Measurements from ENCODE around the gene GRIP1.

The GRIP1 gene

GRCh38 chr12:66493819-66494218, 185.1 kb downstream of the GRIP1 start:
- DNase-seq (ENCODE audit: extremely low spot score, insufficient read length, low read depth) = no peak
- no peak for FAIRE-seq

GRCh38 chr12:66491853-66492252, 187.0 kb downstream of the GRIP1 start:
- no peak for DNase-seq (ENCODE audit: extremely low spot score, insufficient read length, low read depth)

GRCh38 chr12:66482351-66483203, 196.3 kb downstream of the GRIP1 start:
- DNase-seq (ENCODE audit: extremely low spot score, insufficient read length, low read depth) = no peak
- FAIRE-seq = no peak

More at GRCh38 chr12:66491853-66492252, 187.0 kb downstream of the GRIP1 start:
- no peak for FAIRE-seq

DNA sequence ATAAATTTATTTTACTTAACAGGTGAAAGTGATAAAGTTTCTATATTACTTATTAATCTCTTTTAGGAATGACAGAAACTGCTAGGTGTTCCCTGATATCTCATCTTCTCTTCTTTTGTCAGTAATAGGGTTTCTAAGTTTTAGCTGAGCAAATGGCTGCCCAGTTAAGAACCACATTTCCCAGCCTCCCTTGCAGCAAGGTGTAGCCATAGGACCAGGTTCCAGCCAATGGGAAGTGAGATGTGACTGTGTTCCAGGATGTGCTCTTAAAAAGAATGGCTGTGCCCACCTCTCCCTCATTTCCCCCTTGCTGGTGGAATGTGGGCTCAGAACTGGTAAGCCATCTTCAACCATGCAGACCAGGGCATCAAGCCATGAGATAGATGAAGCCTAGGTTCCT, 210.9 kb downstream of the GRIP1 start:
- FAIRE-seq (no peak), DNase-seq (ENCODE audit: extremely low spot score, insufficient read length, low read depth) (no peak)

GRCh38 chr12:66461331-66461730, 217.5 kb downstream of the GRIP1 start:
- DNase-seq (ENCODE audit: extremely low spot score, insufficient read length, low read depth) (no peak), FAIRE-seq (no peak)

DNA sequence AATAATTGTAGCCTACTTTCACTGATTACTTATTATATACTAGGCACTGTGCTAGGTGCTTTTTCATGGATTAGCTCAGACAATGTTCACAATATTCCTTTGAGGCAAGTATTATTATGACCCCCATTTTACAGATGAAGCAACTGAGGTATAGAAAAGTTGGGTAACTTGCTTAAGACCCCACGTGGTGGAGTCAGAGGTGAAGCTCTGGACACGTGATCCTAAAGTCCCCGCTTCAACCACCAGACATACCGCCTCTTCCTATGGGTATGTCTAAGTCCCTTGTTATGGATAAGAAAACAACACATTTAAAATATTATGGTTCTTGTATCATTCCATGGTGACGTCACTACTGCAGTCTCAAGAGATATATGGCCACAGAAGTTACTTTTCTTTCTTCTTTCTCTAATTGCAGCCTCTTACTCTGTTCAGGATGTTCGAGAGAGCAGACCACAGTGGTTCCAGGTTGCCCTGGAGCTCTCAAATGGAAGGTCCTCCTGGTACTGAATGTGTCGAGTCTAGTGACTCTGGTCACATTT, 218.9 kb downstream of the GRIP1 start:
- DNase-seq (ENCODE audit: extremely low spot score, insufficient read length, low read depth) = no peak
- FAIRE-seq = no peak

GRCh38 chr12:66456612-66457011, 222.3 kb downstream of the GRIP1 start:
- no peak for DNase-seq (ENCODE audit: extremely low spot score, insufficient read length, low read depth)
- no peak for FAIRE-seq

- DNase-seq (ENCODE audit: extremely low spot score, insufficient read length, low read depth) (no peak), FAIRE-seq (no peak)
Measured at GRCh38 chr12:66453844-66454243, 225.0 kb downstream of the GRIP1 start.

DNA sequence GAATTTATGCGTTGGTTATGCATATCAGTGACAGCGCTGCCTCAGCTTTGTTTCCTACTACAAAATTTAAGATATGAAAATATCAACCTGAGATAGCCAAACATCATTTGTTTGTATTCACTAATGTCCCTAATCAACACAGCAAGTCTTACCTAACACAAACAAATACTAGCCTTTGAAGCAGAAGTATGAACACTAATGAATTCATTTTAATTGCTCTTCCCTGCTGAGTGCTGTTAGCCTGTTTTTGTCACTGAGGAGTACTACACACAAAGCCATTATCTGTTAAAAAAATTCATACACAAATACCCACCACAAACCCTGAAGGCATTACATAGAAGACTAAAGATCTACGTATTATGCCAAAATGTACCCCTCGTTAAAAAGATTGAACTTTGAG, 225.8 kb downstream of the GRIP1 start:
- no peak for FAIRE-seq

GRCh38 chr12:66449531-66449930, 229.3 kb downstream of the GRIP1 start:
- no peak for DNase-seq (ENCODE audit: extremely low spot score, insufficient read length, low read depth)
- no peak for FAIRE-seq

More for the DNA sequence above, 225.8 kb downstream of the GRIP1 start:
- no peak for DNase-seq (ENCODE audit: extremely low spot score, insufficient read length, low read depth)

- DNase-seq (ENCODE audit: extremely low spot score, insufficient read length, low read depth) (no peak), FAIRE-seq (no peak)
Measured at GRCh38 chr12:66447643-66448042, 231.2 kb downstream of the GRIP1 start.

DNA sequence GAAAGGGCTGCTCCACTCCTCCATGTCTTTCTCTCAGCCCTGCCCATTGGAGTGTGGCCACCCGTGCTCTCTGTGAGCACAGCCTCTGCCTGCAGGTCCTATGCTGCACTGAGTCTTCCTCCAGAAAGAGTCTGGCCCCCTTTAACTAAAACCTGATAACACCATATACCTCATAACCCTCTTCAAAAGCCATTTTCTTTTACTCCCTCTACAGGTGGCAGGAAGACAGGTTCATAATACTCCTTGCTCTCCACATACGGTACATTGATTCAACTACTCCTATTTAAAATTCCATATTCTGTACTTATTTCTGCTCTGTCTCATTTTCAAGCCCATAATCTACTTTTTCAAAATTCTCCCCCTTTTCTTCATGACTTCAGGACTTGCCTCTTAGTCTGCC, 232.6 kb downstream of the GRIP1 start:
- no peak for DNase-seq (ENCODE audit: extremely low spot score, insufficient read length, low read depth)
- no peak for FAIRE-seq

DNA sequence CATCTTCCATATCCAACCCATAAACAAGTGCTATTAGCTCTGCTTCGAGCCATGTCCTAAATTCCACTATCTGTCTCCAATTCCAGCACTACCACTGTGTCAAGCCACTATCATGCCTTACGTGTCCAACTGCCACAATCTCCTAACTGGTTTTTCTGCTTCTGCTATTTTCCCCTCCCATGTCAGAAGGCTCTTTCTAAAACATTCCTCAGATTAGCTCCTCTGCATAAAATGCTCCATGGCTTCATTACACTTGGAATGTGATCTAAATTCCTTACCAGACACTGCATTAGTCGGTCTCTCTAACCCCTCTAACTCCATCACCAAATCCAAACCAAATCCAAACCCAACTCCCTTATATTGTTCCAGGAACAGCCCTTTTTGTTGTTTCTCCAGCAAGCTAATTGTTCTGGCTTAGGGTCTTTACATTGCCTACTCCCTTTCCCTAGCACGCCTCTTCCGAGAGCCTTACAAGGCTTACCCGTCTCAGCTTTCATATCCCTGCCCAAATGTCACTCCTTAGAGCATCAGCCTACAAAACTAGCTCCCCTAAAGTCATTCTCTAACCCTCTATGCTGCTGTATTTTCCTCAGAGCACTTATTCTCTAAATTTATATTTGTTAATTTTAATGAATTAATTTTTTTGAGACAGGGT, 236.8 kb downstream of the GRIP1 start:
- no peak for FAIRE-seq
- no peak for DNase-seq (ENCODE audit: extremely low spot score, insufficient read length, low read depth)

GRCh38 chr12:66438601-66439000, 240.3 kb downstream of the GRIP1 start:
- no peak for DNase-seq (ENCODE audit: extremely low spot score, insufficient read length, low read depth)
- no peak for FAIRE-seq

- DNase-seq (ENCODE audit: extremely low spot score, insufficient read length, low read depth) = no peak
- no peak for FAIRE-seq
Measured at GRCh38 chr12:66430106-66430505, 248.8 kb downstream of the GRIP1 start.

- no peak for FAIRE-seq
Measured at GRCh38 chr12:66428870-66429269, 250.0 kb downstream of the GRIP1 start.

DNA sequence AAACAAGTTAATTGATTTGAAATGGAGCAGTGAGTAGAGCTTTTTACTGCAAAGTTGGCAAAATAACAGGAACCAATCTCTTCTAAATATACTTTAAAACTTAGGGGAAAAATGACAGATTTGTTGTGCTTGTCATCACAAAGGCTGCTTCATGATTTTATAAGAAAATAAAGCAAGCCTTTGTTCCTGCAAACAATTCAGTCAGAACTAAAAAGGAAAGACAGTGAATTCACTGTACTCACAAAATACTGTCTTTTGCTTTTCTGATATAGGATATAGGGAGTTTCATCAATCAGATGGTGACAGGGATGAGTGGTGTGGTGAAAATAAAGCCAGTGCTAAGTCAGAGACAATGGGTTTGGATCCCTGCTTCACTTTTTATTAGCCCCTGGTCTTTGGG, 250.6 kb downstream of the GRIP1 start:
- FAIRE-seq (no peak), DNase-seq (ENCODE audit: extremely low spot score, insufficient read length, low read depth) (no peak)

More at GRCh38 chr12:66428870-66429269, 250.0 kb downstream of the GRIP1 start:
- no peak for DNase-seq (ENCODE audit: extremely low spot score, insufficient read length, low read depth)

GRCh38 chr12:66426696-66427095, 252.2 kb downstream of the GRIP1 start:
- FAIRE-seq (no peak), DNase-seq (ENCODE audit: extremely low spot score, insufficient read length, low read depth) (no peak)

DNA sequence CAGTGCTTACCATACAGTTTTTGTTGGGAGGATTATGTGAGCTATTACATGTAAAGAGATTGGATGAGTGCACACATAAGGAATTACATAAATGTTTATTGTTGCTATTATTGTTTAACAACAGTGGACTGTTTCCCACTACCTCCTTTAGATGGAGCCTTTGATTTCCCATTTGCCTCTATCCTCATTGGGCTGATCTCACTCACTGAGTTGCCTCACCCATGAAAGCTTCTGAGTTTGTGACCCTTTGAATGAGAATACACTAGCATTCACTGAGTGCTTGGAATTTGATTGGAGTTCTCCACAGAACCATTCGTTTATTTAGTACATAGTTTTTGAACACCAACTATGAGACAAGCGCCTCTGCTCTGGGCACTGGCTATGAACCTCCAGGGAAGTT, 255.6 kb downstream of the GRIP1 start:
- FAIRE-seq = no peak

GRCh38 chr12:66418908-66419307, 260.0 kb downstream of the GRIP1 start:
- FAIRE-seq (no peak), DNase-seq (ENCODE audit: extremely low spot score, insufficient read length, low read depth) (no peak)

More for the DNA sequence above, 255.6 kb downstream of the GRIP1 start:
- DNase-seq (ENCODE audit: extremely low spot score, insufficient read length, low read depth) = no peak

DNA sequence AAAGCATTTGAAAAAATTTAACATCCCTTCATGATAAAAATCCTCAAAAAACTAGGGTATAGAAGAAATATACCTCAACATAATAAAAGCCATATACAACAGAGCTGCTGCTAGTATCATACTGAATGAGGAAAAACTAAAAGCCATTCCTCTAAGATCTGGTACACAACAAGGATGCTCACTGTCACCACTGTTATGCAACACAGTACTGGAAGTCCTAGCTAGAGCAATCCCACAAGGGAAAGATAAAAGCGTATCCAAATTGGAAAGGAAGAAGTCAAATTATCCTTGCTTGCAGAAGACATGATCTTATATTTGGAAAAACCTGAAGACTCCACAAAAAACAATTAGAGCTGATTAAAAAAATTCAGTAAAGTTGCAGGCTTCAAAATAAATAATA, 261.7 kb downstream of the GRIP1 start:
- FAIRE-seq (no peak), DNase-seq (ENCODE audit: extremely low spot score, insufficient read length, low read depth) (no peak)

Measured in GM18507 (cell line).